Measurements from ENCODE around the gene CCL13. TPM values are rescaled to one million over a fixed set of nuclear protein-coding genes. Genes with fewer than 3 reads are reported as not detected.

Gene CCL13
- total and polyA plus RNA-seq, 2 donors = 10.7 to 22.0 TPM

DNA sequence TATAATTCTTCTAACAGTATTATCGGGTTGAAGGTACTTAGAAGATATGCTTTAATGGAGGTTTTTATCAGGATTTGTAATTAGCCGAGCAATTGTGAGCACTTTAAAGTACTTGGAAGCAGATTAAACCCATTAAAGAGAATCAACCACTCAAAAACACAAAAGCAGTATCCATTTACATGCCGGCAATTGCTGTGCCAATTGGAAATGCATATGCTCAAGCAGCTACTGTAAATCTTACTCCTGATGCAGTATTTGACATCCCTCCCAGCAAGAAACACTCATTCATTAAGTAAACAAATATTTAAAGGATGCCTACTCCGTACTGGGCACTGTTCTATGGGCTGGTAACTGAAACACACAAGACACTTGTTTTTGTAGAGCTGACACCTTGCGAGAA lies 18.2 kb downstream of the CCL13 start:
- 95% methylated on average over 5 of the region's 5 CpGs for WGBS
- no peaks in the 10 kb centered on the region for H3K27me3 ChIP-seq (ENCODE audit: control insufficient read depth in 2 of 2, insufficient read depth in 1 of 2, low read length in 1 of 2)
- H3K4me3 ChIP-seq (ENCODE audit: low read length in 2 of 2) = no peak overlapping the region
- H3K4me1 ChIP-seq (ENCODE audit: control insufficient read depth in 2 of 2, insufficient read depth in 2 of 2, low read length in 2 of 2) = peaks cover 22 to 29% of the 10 kb centered on the region in 2 donors
- H3K27ac ChIP-seq (ENCODE audit: low read depth in 1 of 2, low read length in 1 of 2) = no peak overlapping the region
- no peaks in the 10 kb centered on the region for H3K36me3 ChIP-seq (ENCODE audit: control insufficient read depth in 2 of 2, insufficient read depth in 2 of 2, low read length in 1 of 2)
- DNase-seq (ENCODE audit: low read depth in 6 of 9, low spot score in 9 of 9) = no peak
- H3K9me3 ChIP-seq (ENCODE audit: control insufficient read depth in 2 of 2, insufficient read depth in 1 of 2, low read length in 1 of 2) = no peaks in the 10 kb centered on the region

- no peak for DNase-seq (ENCODE audit: low read depth in 6 of 9, low spot score in 9 of 9)
- Histone ChIP-seq H3K36me3 (ENCODE audit: control insufficient read depth in 2 of 2, insufficient read depth in 2 of 2, low read length in 1 of 2) (no peaks in the 10 kb centered on the region), H3K4me3 (ENCODE audit: low read length in 2 of 2) (no peak overlapping the region)
Observed at GRCh38 chr17:34375426-34375997, 19.2 kb downstream of the CCL13 start.

GRCh38 chr17:34377078-34377823 lies 21.0 kb downstream of the CCL13 start:
- H3K27me3 ChIP-seq (ENCODE audit: control insufficient read depth in 2 of 2, insufficient read depth in 1 of 2, low read length in 1 of 2) = no peaks in the 10 kb centered on the region
- H3K4me1 ChIP-seq (ENCODE audit: control insufficient read depth in 2 of 2, insufficient read depth in 2 of 2, low read length in 2 of 2) = peaks cover 3 to 5% of the 10 kb centered on the region in 2 donors
- no peak overlapping the region for H3K27ac ChIP-seq (ENCODE audit: low read depth in 1 of 2, low read length in 1 of 2)
- no peaks in the 10 kb centered on the region for H3K36me3 ChIP-seq (ENCODE audit: control insufficient read depth in 2 of 2, insufficient read depth in 2 of 2, low read length in 1 of 2)
- H3K4me3 ChIP-seq (ENCODE audit: low read length in 2 of 2) = no peak overlapping the region
- 96% methylated on average over 3 of the region's 3 CpGs for WGBS
- no peaks in the 10 kb centered on the region for H3K9me3 ChIP-seq (ENCODE audit: control insufficient read depth in 2 of 2, insufficient read depth in 1 of 2, low read length in 1 of 2)
- no peak for DNase-seq (ENCODE audit: low read depth in 6 of 9, low spot score in 9 of 9)

More at GRCh38 chr17:34375426-34375997, 19.2 kb downstream of the CCL13 start:
- no peaks in the 10 kb centered on the region for H3K9me3 ChIP-seq (ENCODE audit: control insufficient read depth in 2 of 2, insufficient read depth in 1 of 2, low read length in 1 of 2)
- WGBS = 97% methylated on average over 11 of the region's 11 CpGs
- peaks cover 16 to 19% of the 10 kb centered on the region in 2 donors for H3K4me1 ChIP-seq (ENCODE audit: control insufficient read depth in 2 of 2, insufficient read depth in 2 of 2, low read length in 2 of 2)
- no peak overlapping the region for H3K27ac ChIP-seq (ENCODE audit: low read depth in 1 of 2, low read length in 1 of 2)
- H3K27me3 ChIP-seq (ENCODE audit: control insufficient read depth in 2 of 2, insufficient read depth in 1 of 2, low read length in 1 of 2) = no peaks in the 10 kb centered on the region

GRCh38 chr17:34378664-34379101 lies 22.4 kb downstream of the CCL13 start:
- Histone ChIP-seq H3K9me3 (ENCODE audit: control insufficient read depth in 2 of 2, insufficient read depth in 1 of 2, low read length in 1 of 2) (no peaks in the 10 kb centered on the region), H3K27ac (ENCODE audit: low read depth in 1 of 2, low read length in 1 of 2) (no peak overlapping the region), H3K4me1 (ENCODE audit: control insufficient read depth in 2 of 2, insufficient read depth in 2 of 2, low read length in 2 of 2) (peaks cover 5 to 18% of the 10 kb centered on the region in 2 donors), H3K36me3 (ENCODE audit: control insufficient read depth in 2 of 2, insufficient read depth in 2 of 2, low read length in 1 of 2) (no peaks in the 10 kb centered on the region), H3K4me3 (ENCODE audit: low read length in 2 of 2) (no peak overlapping the region), H3K27me3 (ENCODE audit: control insufficient read depth in 2 of 2, insufficient read depth in 1 of 2, low read length in 1 of 2) (no peaks in the 10 kb centered on the region)
- DNase-seq (ENCODE audit: low read depth in 6 of 9, low spot score in 9 of 9) = peak in 1 of 9 donors; percentile 53
- 1% methylated on average over 6 of the region's 6 CpGs for WGBS

- DNase-seq (ENCODE audit: low read depth in 6 of 9, low spot score in 9 of 9) = no peak
- Histone ChIP-seq H3K36me3 (ENCODE audit: control insufficient read depth in 2 of 2, insufficient read depth in 2 of 2, low read length in 1 of 2) (no peaks in the 10 kb centered on the region), H3K4me1 (ENCODE audit: control insufficient read depth in 2 of 2, insufficient read depth in 2 of 2, low read length in 2 of 2) (peaks cover 5 to 18% of the 10 kb centered on the region in 2 donors), H3K9me3 (ENCODE audit: control insufficient read depth in 2 of 2, insufficient read depth in 1 of 2, low read length in 1 of 2) (no peaks in the 10 kb centered on the region), H3K27me3 (ENCODE audit: control insufficient read depth in 2 of 2, insufficient read depth in 1 of 2, low read length in 1 of 2) (no peaks in the 10 kb centered on the region), H3K27ac (ENCODE audit: low read depth in 1 of 2, low read length in 1 of 2) (no peak overlapping the region), H3K4me3 (ENCODE audit: low read length in 2 of 2) (no peak overlapping the region)
- 93% methylated on average over 5 of the region's 5 CpGs for WGBS
Observed at GRCh38 chr17:34379868-34380267, 23.6 kb downstream of the CCL13 start.

GRCh38 chr17:34382621-34383124 lies 26.4 kb downstream of the CCL13 start:
- no peaks in the 10 kb centered on the region for H3K9me3 ChIP-seq (ENCODE audit: control insufficient read depth in 2 of 2, insufficient read depth in 1 of 2, low read length in 1 of 2)
- no peak overlapping the region for H3K4me3 ChIP-seq (ENCODE audit: low read length in 2 of 2)
- WGBS = 2% methylated on average over 7 of the region's 7 CpGs
- no peaks in the 10 kb centered on the region for H3K36me3 ChIP-seq (ENCODE audit: control insufficient read depth in 2 of 2, insufficient read depth in 2 of 2, low read length in 1 of 2)
- peak overlapping the region in 1 of 2 donors; percentile 20 for H3K27ac ChIP-seq (ENCODE audit: low read depth in 1 of 2, low read length in 1 of 2)
- H3K27me3 ChIP-seq (ENCODE audit: control insufficient read depth in 2 of 2, insufficient read depth in 1 of 2, low read length in 1 of 2) = no peaks in the 10 kb centered on the region
- H3K4me1 ChIP-seq (ENCODE audit: control insufficient read depth in 2 of 2, insufficient read depth in 2 of 2, low read length in 2 of 2) = peaks cover 2 to 23% of the 10 kb centered on the region in 2 donors
- peak in 2 of 9 donors; percentile 23 to 55 for DNase-seq (ENCODE audit: low read depth in 6 of 9, low spot score in 9 of 9)

DNA sequence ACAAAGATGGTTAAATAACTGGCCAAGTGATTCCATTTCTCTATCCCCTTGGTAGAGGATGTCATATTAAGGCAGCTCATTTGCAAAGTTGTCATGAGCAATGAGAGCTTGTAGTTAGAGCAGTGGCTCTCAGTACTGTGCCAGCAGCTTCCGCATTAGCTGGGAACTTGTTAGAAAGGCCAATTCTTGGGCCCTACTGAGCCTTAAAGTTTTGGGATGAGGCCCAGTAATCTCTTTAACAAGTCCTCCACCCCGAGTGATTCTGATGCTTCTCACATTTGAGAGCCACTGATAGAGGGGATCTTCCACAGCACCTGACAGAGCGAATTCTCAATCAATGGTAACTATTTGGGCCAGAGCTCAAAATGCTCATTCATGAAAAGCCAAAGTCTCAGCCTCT lies 26.9 kb downstream of the CCL13 start:
- Histone ChIP-seq H3K9me3 (ENCODE audit: control insufficient read depth in 2 of 2, insufficient read depth in 1 of 2, low read length in 1 of 2) (no peaks in the 10 kb centered on the region), H3K27ac (ENCODE audit: low read depth in 1 of 2, low read length in 1 of 2) (no peak overlapping the region), H3K4me3 (ENCODE audit: low read length in 2 of 2) (no peak overlapping the region), H3K36me3 (ENCODE audit: control insufficient read depth in 2 of 2, insufficient read depth in 2 of 2, low read length in 1 of 2) (no peaks in the 10 kb centered on the region), H3K27me3 (ENCODE audit: control insufficient read depth in 2 of 2, insufficient read depth in 1 of 2, low read length in 1 of 2) (no peaks in the 10 kb centered on the region), H3K4me1 (ENCODE audit: control insufficient read depth in 2 of 2, insufficient read depth in 2 of 2, low read length in 2 of 2) (peaks cover 2 to 24% of the 10 kb centered on the region in 2 donors)
- 95% methylated on average over 3 of the region's 3 CpGs for WGBS
- no peak for DNase-seq (ENCODE audit: low read depth in 6 of 9, low spot score in 9 of 9)

- H3K9me3 ChIP-seq (ENCODE audit: control insufficient read depth in 2 of 2, insufficient read depth in 1 of 2, low read length in 1 of 2) = no peaks in the 10 kb centered on the region
- no peaks in the 10 kb centered on the region for H3K27me3 ChIP-seq (ENCODE audit: control insufficient read depth in 2 of 2, insufficient read depth in 1 of 2, low read length in 1 of 2)
- DNase-seq (ENCODE audit: low read depth in 6 of 9, low spot score in 9 of 9) = no peak
- no peak overlapping the region for H3K4me3 ChIP-seq (ENCODE audit: low read length in 2 of 2)
- WGBS = 98% methylated on average over 1 of the region's 1 CpG
- H3K36me3 ChIP-seq (ENCODE audit: control insufficient read depth in 2 of 2, insufficient read depth in 2 of 2, low read length in 1 of 2) = no peaks in the 10 kb centered on the region
- peaks cover 2 to 27% of the 10 kb centered on the region in 2 donors for H3K4me1 ChIP-seq (ENCODE audit: control insufficient read depth in 2 of 2, insufficient read depth in 2 of 2, low read length in 2 of 2)
- H3K27ac ChIP-seq (ENCODE audit: low read depth in 1 of 2, low read length in 1 of 2) = no peak overlapping the region
Observed at GRCh38 chr17:34384271-34384670, 28.0 kb downstream of the CCL13 start.

DNA sequence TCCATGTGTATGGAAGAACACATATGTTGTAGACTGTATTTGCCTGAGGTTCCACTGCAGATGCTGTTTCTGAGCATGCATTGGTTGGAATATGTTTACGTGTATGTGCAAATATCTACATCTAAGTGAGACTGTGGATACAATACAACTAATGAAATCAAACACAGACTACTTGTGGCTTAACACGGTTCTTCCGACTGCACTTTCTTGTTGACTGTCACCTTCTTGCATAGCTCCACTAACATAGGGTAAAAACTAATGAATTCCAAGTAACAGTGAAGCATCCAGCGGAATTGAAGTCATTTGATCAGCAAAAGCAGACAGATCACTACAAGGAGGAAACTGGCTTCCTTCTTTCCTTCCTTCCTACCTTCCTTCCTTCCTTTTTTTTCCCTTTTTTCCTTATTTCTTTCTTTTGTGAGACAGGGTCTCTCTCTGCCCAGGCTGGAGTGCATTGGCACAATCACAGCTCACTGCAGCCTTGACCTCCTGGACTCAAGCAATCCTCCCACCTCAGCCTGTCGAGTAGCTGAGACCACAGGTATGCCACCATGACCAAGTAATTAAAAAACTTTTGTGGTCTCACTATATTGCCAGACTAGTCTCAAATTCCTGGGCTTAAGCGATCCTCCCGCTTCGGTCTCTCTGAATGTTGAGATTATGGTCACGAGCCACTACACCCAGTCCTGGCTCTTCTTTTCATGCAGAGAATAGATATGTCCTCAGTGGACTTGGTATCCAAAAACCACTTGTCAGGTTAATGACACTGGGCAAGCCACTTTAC lies 28.7 kb downstream of the CCL13 start:
- H3K4me1 ChIP-seq (ENCODE audit: control insufficient read depth in 2 of 2, insufficient read depth in 2 of 2, low read length in 2 of 2) = peaks cover 2 to 30% of the 10 kb centered on the region in 2 donors
- H3K4me3 ChIP-seq (ENCODE audit: low read length in 2 of 2) = no peak overlapping the region
- no peaks in the 10 kb centered on the region for H3K36me3 ChIP-seq (ENCODE audit: control insufficient read depth in 2 of 2, insufficient read depth in 2 of 2, low read length in 1 of 2)
- 79% methylated on average over 9 of the region's 9 CpGs for WGBS
- H3K27me3 ChIP-seq (ENCODE audit: control insufficient read depth in 2 of 2, insufficient read depth in 1 of 2, low read length in 1 of 2) = no peaks in the 10 kb centered on the region
- no peak overlapping the region for H3K27ac ChIP-seq (ENCODE audit: low read depth in 1 of 2, low read length in 1 of 2)
- no peak for DNase-seq (ENCODE audit: low read depth in 6 of 9, low spot score in 9 of 9)
- no peaks in the 10 kb centered on the region for H3K9me3 ChIP-seq (ENCODE audit: control insufficient read depth in 2 of 2, insufficient read depth in 1 of 2, low read length in 1 of 2)

Measured in thymus (tissue), 11 donors.